Measurements from ENCODE around the gene SLCO1A2.

Gene SLCO1A2

GRCh38 chr12:21343636-21344035 is 8.9 kb upstream of the SLCO1A2 start:
- no peak for ATAC-seq (replicated peaks)
- Mint-ChIP-seq H3K27me3 (peaks cover 8 to 32% of the 10 kb centered on the region in 2 donors), H3K36me3 (ENCODE audit: insufficient read depth) (no peaks in the 10 kb centered on the region), H3K4me3 (no peak overlapping the region), H3K27ac (no peak overlapping the region), H3K4me1 (ENCODE audit: low read depth in 2 of 2) (peaks cover 0 to 6% of the 10 kb centered on the region in 2 donors), H3K9me3 (no peaks in the 10 kb centered on the region)
- no peak for DNase-seq

- Mint-ChIP-seq H3K27me3 (peaks cover 8 to 31% of the 10 kb centered on the region in 2 donors), H3K4me1 (ENCODE audit: low read depth in 2 of 2) (peaks cover 0 to 6% of the 10 kb centered on the region in 2 donors), H3K27ac (no peak overlapping the region), H3K36me3 (ENCODE audit: insufficient read depth) (no peaks in the 10 kb centered on the region), H3K4me3 (no peak overlapping the region), H3K9me3 (no peaks in the 10 kb centered on the region)
- ATAC-seq (replicated peaks) (no peak), DNase-seq (no peak)
Observed at GRCh38 chr12:21341769-21342168, 7.1 kb upstream of the SLCO1A2 start.

GRCh38 chr12:21340403-21340802 is 5.7 kb upstream of the SLCO1A2 start:
- ATAC-seq (replicated peaks) = no peak
- no peaks in the 10 kb centered on the region for H3K36me3 Mint-ChIP-seq (ENCODE audit: insufficient read depth)
- peaks cover 0 to 6% of the 10 kb centered on the region in 2 donors for H3K4me1 Mint-ChIP-seq (ENCODE audit: low read depth in 2 of 2)
- H3K9me3 Mint-ChIP-seq = no peaks in the 10 kb centered on the region
- H3K4me3 Mint-ChIP-seq = no peak overlapping the region
- H3K27ac Mint-ChIP-seq = no peak overlapping the region
- H3K27me3 Mint-ChIP-seq = peaks cover 15 to 39% of the 10 kb centered on the region in 2 donors
- DNase-seq = no peak

GRCh38 chr12:21339921-21340320 is 5.2 kb upstream of the SLCO1A2 start:
- no peak for ATAC-seq (replicated peaks)
- Mint-ChIP-seq H3K9me3 (no peaks in the 10 kb centered on the region), H3K27me3 (peaks cover 15 to 39% of the 10 kb centered on the region in 2 donors), H3K4me3 (no peak overlapping the region), H3K27ac (no peak overlapping the region), H3K36me3 (ENCODE audit: insufficient read depth) (no peaks in the 10 kb centered on the region), H3K4me1 (ENCODE audit: low read depth in 2 of 2) (peaks cover 0 to 6% of the 10 kb centered on the region in 2 donors)
- no peak for DNase-seq

- no peak overlapping the region for H3K4me3 Mint-ChIP-seq
- DNase-seq (no peak), ATAC-seq (replicated peaks) (no peak)
- H3K9me3 Mint-ChIP-seq = no peaks in the 10 kb centered on the region
- no peak overlapping the region for H3K27ac Mint-ChIP-seq
- no peaks in the 10 kb centered on the region for H3K36me3 Mint-ChIP-seq (ENCODE audit: insufficient read depth)
- peaks cover 0 to 6% of the 10 kb centered on the region in 2 donors for H3K4me1 Mint-ChIP-seq (ENCODE audit: low read depth in 2 of 2)
- peaks cover 15 to 39% of the 10 kb centered on the region in 2 donors for H3K27me3 Mint-ChIP-seq
Observed at GRCh38 chr12:21337959-21338744, 3.4 kb upstream of the SLCO1A2 start.

- Mint-ChIP-seq H3K9me3 (no peaks in the 10 kb centered on the region), H3K27me3 (peaks cover 15 to 39% of the 10 kb centered on the region in 2 donors), H3K36me3 (ENCODE audit: insufficient read depth) (no peaks in the 10 kb centered on the region), H3K4me1 (ENCODE audit: low read depth in 2 of 2) (peaks cover 0 to 6% of the 10 kb centered on the region in 2 donors), H3K27ac (no peak overlapping the region), H3K4me3 (no peak overlapping the region)
- ATAC-seq (replicated peaks) (no peak), DNase-seq (no peak)
Observed at GRCh38 chr12:21337453-21337852, 2.7 kb upstream of the SLCO1A2 start.

- no peaks in the 10 kb centered on the region for H3K36me3 Mint-ChIP-seq (ENCODE audit: insufficient read depth)
- no peak overlapping the region for H3K27ac Mint-ChIP-seq
- DNase-seq (no peak), ATAC-seq (replicated peaks) (no peak)
- peaks cover 0 to 6% of the 10 kb centered on the region in 2 donors for H3K4me1 Mint-ChIP-seq (ENCODE audit: low read depth in 2 of 2)
- no peak overlapping the region for H3K4me3 Mint-ChIP-seq
- peaks cover 15 to 39% of the 10 kb centered on the region in 2 donors for H3K27me3 Mint-ChIP-seq
- no peaks in the 10 kb centered on the region for H3K9me3 Mint-ChIP-seq
Observed at GRCh38 chr12:21336656-21337055, 1.9 kb upstream of the SLCO1A2 start.

GRCh38 chr12:21330682-21331253 is 3.9 kb downstream of the SLCO1A2 start:
- Mint-ChIP-seq H3K27ac (no peak overlapping the region), H3K27me3 (peaks cover 2 to 3% of the 10 kb centered on the region in 2 donors), H3K36me3 (ENCODE audit: insufficient read depth) (no peaks in the 10 kb centered on the region), H3K4me1 (ENCODE audit: low read depth in 2 of 2) (no peaks in the 10 kb centered on the region), H3K9me3 (peaks cover 0 to 8% of the 10 kb centered on the region in 2 donors), H3K4me3 (no peak overlapping the region)
- ATAC-seq (replicated peaks) = no peak
- no peak for DNase-seq

- Mint-ChIP-seq H3K4me3 (no peak overlapping the region), H3K27me3 (no peaks in the 10 kb centered on the region), H3K4me1 (ENCODE audit: low read depth in 2 of 2) (no peaks in the 10 kb centered on the region), H3K27ac (no peak overlapping the region), H3K9me3 (peaks cover 0 to 8% of the 10 kb centered on the region in 2 donors), H3K36me3 (ENCODE audit: insufficient read depth) (no peaks in the 10 kb centered on the region)
- DNase-seq = no peak
- no peak for ATAC-seq (replicated peaks)
Observed at GRCh38 chr12:21328578-21328977, 6.1 kb downstream of the SLCO1A2 start.

GRCh38 chr12:21324551-21324950 is 10.2 kb downstream of the SLCO1A2 start:
- Mint-ChIP-seq H3K27me3 (no peaks in the 10 kb centered on the region), H3K27ac (no peak overlapping the region), H3K36me3 (ENCODE audit: insufficient read depth) (no peaks in the 10 kb centered on the region), H3K4me3 (no peak overlapping the region), H3K9me3 (peaks cover 0 to 8% of the 10 kb centered on the region in 2 donors), H3K4me1 (ENCODE audit: low read depth in 2 of 2) (no peaks in the 10 kb centered on the region)
- ATAC-seq (replicated peaks) (no peak), DNase-seq (no peak)

GRCh38 chr12:21323736-21324135 is 11.0 kb downstream of the SLCO1A2 start:
- H3K27ac Mint-ChIP-seq = no peak overlapping the region
- H3K4me3 Mint-ChIP-seq = no peak overlapping the region
- DNase-seq (no peak), ATAC-seq (replicated peaks) (no peak)
- H3K9me3 Mint-ChIP-seq = peaks cover 0 to 8% of the 10 kb centered on the region in 2 donors
- H3K27me3 Mint-ChIP-seq = no peaks in the 10 kb centered on the region
- H3K36me3 Mint-ChIP-seq (ENCODE audit: insufficient read depth) = no peaks in the 10 kb centered on the region
- no peaks in the 10 kb centered on the region for H3K4me1 Mint-ChIP-seq (ENCODE audit: low read depth in 2 of 2)

GRCh38 chr12:21308785-21309184 is 25.9 kb downstream of the SLCO1A2 start:
- no peak overlapping the region for H3K4me3 Mint-ChIP-seq
- H3K9me3 Mint-ChIP-seq = no peaks in the 10 kb centered on the region
- ATAC-seq (replicated peaks) (no peak), DNase-seq (no peak)
- H3K27me3 Mint-ChIP-seq = peaks cover 0 to 13% of the 10 kb centered on the region in 2 donors
- no peaks in the 10 kb centered on the region for H3K4me1 Mint-ChIP-seq (ENCODE audit: low read depth in 2 of 2)
- no peaks in the 10 kb centered on the region for H3K36me3 Mint-ChIP-seq (ENCODE audit: insufficient read depth)
- no peak overlapping the region for H3K27ac Mint-ChIP-seq

- no peak for ATAC-seq (replicated peaks)
- Mint-ChIP-seq H3K27ac (no peak overlapping the region), H3K4me3 (no peak overlapping the region), H3K4me1 (ENCODE audit: low read depth in 2 of 2) (no peaks in the 10 kb centered on the region), H3K36me3 (ENCODE audit: insufficient read depth) (no peaks in the 10 kb centered on the region), H3K9me3 (no peaks in the 10 kb centered on the region), H3K27me3 (peaks cover 0 to 33% of the 10 kb centered on the region in 2 donors)
- no peak for DNase-seq
Observed at GRCh38 chr12:21305661-21306060, 29.1 kb downstream of the SLCO1A2 start.

- Mint-ChIP-seq H3K4me3 (no peak overlapping the region), H3K4me1 (ENCODE audit: low read depth in 2 of 2) (peaks cover 4 to 7% of the 10 kb centered on the region in 2 donors), H3K36me3 (ENCODE audit: insufficient read depth) (no peaks in the 10 kb centered on the region), H3K9me3 (no peaks in the 10 kb centered on the region), H3K27me3 (peaks cover 7 to 35% of the 10 kb centered on the region in 2 donors), H3K27ac (no peak overlapping the region)
- DNase-seq (no peak), ATAC-seq (replicated peaks) (no peak)
Observed at GRCh38 chr12:21300632-21301031, 34.1 kb downstream of the SLCO1A2 start.
